OCI-LY1 (cell line): ENCODE data around the gene NEK4.

Experiments
- H2AFZ ChIP-seq: fragments of 200-600 bp; sonication (generic), shearing (Covaris generic); 2 replicates; pipeline ENCODE4 v1.6.0; 2014; ENCODE audit warnings: antibody characterized with exemption, mild to moderate bottlenecking, low read length
- H3F3A ChIP-seq: fragments of 200-600 bp; sonication (generic), shearing (Covaris generic); 2 replicates; pipeline ENCODE4 v1.6.0; 2014; ENCODE audit warnings: mild to moderate bottlenecking, antibody characterized with exemption, low read length, moderate library complexity; ENCODE audit not compliant: insufficient read depth
- H3K27ac ChIP-seq: fragments of 200-600 bp; sonication (generic); 2 replicates; pipeline ENCODE4 v1.5.1; 2014; ENCODE audit warnings: low read length, mixed run types, mild to moderate bottlenecking, low read depth; ENCODE audit not compliant: poor library complexity, severe bottlenecking
- H3K27me3 ChIP-seq: fragments of 200-600 bp; sonication (generic); 2 replicates; pipeline ENCODE4 v1.6.0; 2014; ENCODE audit warnings: antibody characterized with exemption, mild to moderate bottlenecking, low read length, moderate library complexity; ENCODE audit not compliant: insufficient read depth
- H3K36me3 ChIP-seq: fragments of 200-600 bp; sonication (generic); 2 replicates; pipeline ENCODE4 v1.6.1; 2014; ENCODE audit warnings: mild to moderate bottlenecking, antibody characterized with exemption, low read length, moderate library complexity, mixed read lengths; ENCODE audit not compliant: insufficient read depth
- H3K4me1 ChIP-seq: fragments of 200-600 bp; sonication (generic); 2 replicates; pipeline ENCODE4 v1.5.1; 2014; ENCODE audit warnings: mild to moderate bottlenecking, low read length, moderate library complexity; ENCODE audit not compliant: insufficient read depth, severe bottlenecking
- H3K4me2 ChIP-seq: fragments of 200-600 bp; sonication (generic), shearing (Covaris generic); 2 replicates; pipeline ENCODE4 v1.6.1; 2014; ENCODE audit warnings: low read length
- H3K4me3 ChIP-seq: fragments of 200-600 bp; sonication (generic); 2 replicates; pipeline ENCODE4 v1.5.1; 2014; ENCODE audit warnings: low read length, low read depth, mild to moderate bottlenecking, mixed read lengths; ENCODE audit not compliant: poor library complexity, severe bottlenecking
- H3K79me2 ChIP-seq: fragments of 200-600 bp; shearing (Covaris generic); 2 replicates; pipeline ENCODE4 v1.6.1; 2016; ENCODE audit warnings: mixed run types, low read length, mixed read lengths; ENCODE audit not compliant: insufficient read depth
- H3K9ac ChIP-seq: fragments of 200-600 bp; sonication (generic), shearing (Covaris generic); 2 replicates; pipeline ENCODE4 v1.6.1; 2014; ENCODE audit warnings: mild to moderate bottlenecking, low read length, mixed read lengths
- H3K9me2 ChIP-seq: fragments of 200-600 bp; sonication (generic), shearing (Covaris generic); 2 replicates; pipeline ENCODE4 v1.6.1; 2014; ENCODE audit warnings: low read depth, mild to moderate bottlenecking, low read length, mixed read lengths
- H3K9me3 ChIP-seq: fragments of 200-600 bp; shearing (Covaris generic); 2 replicates; pipeline ENCODE4 v1.6.1; 2014; ENCODE audit warnings: low read length, mixed read lengths
- H4K20me1 ChIP-seq: fragments of 200-600 bp; sonication (generic), shearing (Covaris generic); 2 replicates; pipeline ENCODE4 v1.6.0; 2016; ENCODE audit warnings: mild to moderate bottlenecking, low read length; ENCODE audit not compliant: insufficient read depth
- CTCF ChIP-seq: fragments of 200-600 bp; sonication (generic), shearing (Covaris generic); IDR thresholded peaks from 2 replicates; pipeline ENCODE4 v1.5.1; 2017; ENCODE audit warnings: mild to moderate bottlenecking, antibody characterized with exemption, low read length, moderate library complexity, mixed read lengths
- EZH2 ChIP-seq: fragments of 200-600 bp; sonication (generic), shearing (Covaris generic); IDR thresholded peaks from 2 replicates; pipeline ENCODE4 v1.8.0; 2017; ENCODE audit warnings: borderline replicate concordance, mixed run types, mild to moderate bottlenecking, antibody characterized with exemption, low read length, moderate library complexity, mixed read lengths

NEK4 gene

GRCh38 chr3:52715714-52716305 lies 54.9 kb downstream of the NEK4 start:
- H3K9me3 ChIP-seq = 0 out of 2 replicates have a peak, but pooled peaks cover 3% of the 10 kb centered on the region
- no peak for TF ChIP-seq EZH2
- TF ChIP-seq CTCF = no peak
- peaks cover 24% of the 10 kb centered on the region for H3K36me3 ChIP-seq
- H3K9me2 ChIP-seq = no peaks in the 10 kb centered on the region
- no peak overlapping the region for H3K4me2 ChIP-seq
- H3K4me1 ChIP-seq = no peaks in the 10 kb centered on the region
- no peaks in the 10 kb centered on the region for H3F3A ChIP-seq
- no peaks in the 10 kb centered on the region for H4K20me1 ChIP-seq
- H3K27me3 ChIP-seq = no peaks in the 10 kb centered on the region
- no peak overlapping the region for H3K27ac ChIP-seq
- no peak overlapping the region for H3K4me3 ChIP-seq
- H3K9ac ChIP-seq = no peak overlapping the region
- no peak overlapping the region for H2AFZ ChIP-seq
- H3K79me2 ChIP-seq = no peaks in the 10 kb centered on the region

GRCh38 chr3:52714335-52715302 lies 56.1 kb downstream of the NEK4 start:
- Histone ChIP-seq H3F3A (no peaks in the 10 kb centered on the region), H4K20me1 (no peaks in the 10 kb centered on the region), H3K9me3 (no peaks in the 10 kb centered on the region), H3K36me3 (peaks cover 24% of the 10 kb centered on the region), H3K27ac (no peak overlapping the region), H3K4me2 (no peak overlapping the region), H3K27me3 (no peaks in the 10 kb centered on the region), H3K79me2 (no peaks in the 10 kb centered on the region), H3K9ac (no peak overlapping the region), H3K4me3 (no peak overlapping the region), H2AFZ (no peak overlapping the region), H3K4me1 (no peaks in the 10 kb centered on the region), H3K9me2 (no peaks in the 10 kb centered on the region)
- TF ChIP-seq EZH2 (no peak), CTCF (no peak)

GRCh38 chr3:52712291-52713212 lies 58.2 kb downstream of the NEK4 start:
- Histone ChIP-seq H3K27me3 (no peaks in the 10 kb centered on the region), H3K4me1 (peaks cover 7% of the 10 kb centered on the region), H3K27ac (no peak overlapping the region), H4K20me1 (no peaks in the 10 kb centered on the region), H3K4me2 (no peak overlapping the region), H3K4me3 (no peak overlapping the region), H3F3A (no peaks in the 10 kb centered on the region), H3K36me3 (peaks cover 31% of the 10 kb centered on the region), H3K79me2 (no peaks in the 10 kb centered on the region), H3K9me2 (no peaks in the 10 kb centered on the region), H2AFZ (no peak overlapping the region), H3K9ac (no peak overlapping the region), H3K9me3 (no peaks in the 10 kb centered on the region)
- TF ChIP-seq CTCF (no peak), EZH2 (no peak)
